DMS114 treated with DMSO at 0.1 percent for 48 hours (cell line): ENCODE results near the gene CLDN19.
"Not testable (repeated sequence)": the region's sequence is repeated elsewhere in the genome, so short reads cannot be mapped to it uniquely, and the experiment has no call there.

Experiments used
- DNase-seq: peaks from one replicate; lab custom pipeline; 2025; ENCODE audit not compliant: unreplicated experiment; lab: John Stamatoyannopoulos, UW

CLDN19 gene

GRCh38 chr1:42761567-42761966 is 21.5 kb upstream of the CLDN19 start:
- DNase-seq: no peak

GRCh38 chr1:42759114-42759513 is 19.1 kb upstream of the CLDN19 start:
- no peak for DNase-seq

GRCh38 chr1:42758641-42759040 is 18.6 kb upstream of the CLDN19 start:
- no peak for DNase-seq

GRCh38 chr1:42757892-42758275 is 17.8 kb upstream of the CLDN19 start:
- no peak for DNase-seq

GRCh38 chr1:42756956-42757891 is 17.2 kb upstream of the CLDN19 start:
- peak; percentile 69 for DNase-seq

GRCh38 chr1:42753070-42753469 is 13.0 kb upstream of the CLDN19 start:
- DNase-seq: no peak

GRCh38 chr1:42752284-42752683 is 12.2 kb upstream of the CLDN19 start:
- no peak for DNase-seq

- DNase-seq: not testable (repeated sequence)
Observed at GRCh38 chr1:42751511-42752070, 11.6 kb upstream of the CLDN19 start.

GRCh38 chr1:42750041-42750440 is 10.0 kb upstream of the CLDN19 start:
- DNase-seq: no peak

- DNase-seq: no peak
Observed at GRCh38 chr1:42748461-42749410, 8.7 kb upstream of the CLDN19 start.

GRCh38 chr1:42748021-42748420 is 8.0 kb upstream of the CLDN19 start:
- no peak for DNase-seq

GRCh38 chr1:42747125-42747524 is 7.1 kb upstream of the CLDN19 start:
- DNase-seq: no peak

- no peak for DNase-seq
Observed at GRCh38 chr1:42746436-42747105, 6.5 kb upstream of the CLDN19 start.

GRCh38 chr1:42745851-42746250 is 5.8 kb upstream of the CLDN19 start:
- no peak for DNase-seq

- DNase-seq: no peak
Observed at GRCh38 chr1:42744148-42744413, 4.0 kb upstream of the CLDN19 start.

GRCh38 chr1:42743317-42744147 is 3.5 kb upstream of the CLDN19 start:
- DNase-seq: no peak

GRCh38 chr1:42742617-42743316 is 2.7 kb upstream of the CLDN19 start:
- no peak for DNase-seq

- no peak for DNase-seq
Observed at GRCh38 chr1:42742141-42742540, 2.1 kb upstream of the CLDN19 start.

- no peak for DNase-seq
Observed at GRCh38 chr1:42741706-42742105, 1.7 kb upstream of the CLDN19 start.
